Karpas-422 (cell line): Measurements from ENCODE around the gene SYTL3. TPM values are rescaled to one million over a fixed set of nuclear protein-coding genes. Genes with fewer than 3 reads are reported as not detected.
"Not testable (repeated sequence)": the region's sequence is repeated elsewhere in the genome, so short reads cannot be mapped to it uniquely, and the experiment has no call there.

Experiments used
- DNase-seq: peaks from one replicate; pipeline ENCODE4 v3.0.0-alpha.2; 2015
- H2AFZ ChIP-seq: fragments of 200-600 bp; sonication (generic); 2 replicates; pipeline ENCODE4 v1.6.1; 2014; ENCODE audit warnings: antibody characterized with exemption, low read length, mixed read lengths
- H3K27ac ChIP-seq: fragments of 200-600 bp; sonication (generic); 2 replicates; pipeline ENCODE4 v1.5.1; 2014; ENCODE audit warnings: mild to moderate bottlenecking, low read length, moderate library complexity
- H3K27me3 ChIP-seq: fragments of 200-600 bp; sonication (generic); 2 replicates; pipeline ENCODE4 v1.6.1; 2014; ENCODE audit warnings: low read length, mixed read lengths
- H3K36me3 ChIP-seq: fragments of 200-600 bp; sonication (generic); 2 replicates; pipeline ENCODE4 v1.6.1; 2014; ENCODE audit warnings: low read length, mixed read lengths; ENCODE audit not compliant: insufficient read depth
- H3K4me1 ChIP-seq: fragments of 200-600 bp; sonication (generic); 2 replicates; pipeline ENCODE4 v1.6.1; 2014; ENCODE audit warnings: mild to moderate bottlenecking, low read length, mixed read lengths
- H3K4me2 ChIP-seq: fragments of 200-600 bp; sonication (generic); 2 replicates; pipeline ENCODE4 v1.6.1; 2014; ENCODE audit warnings: low read length, low read depth, mild to moderate bottlenecking; ENCODE audit not compliant: poor library complexity, severe bottlenecking
- H3K4me3 ChIP-seq: fragments of 200-600 bp; sonication (generic); 2 replicates; pipeline ENCODE4 v1.5.1; 2014; ENCODE audit warnings: mild to moderate bottlenecking, antibody characterized with exemption, low read length, mixed read lengths
- H3K79me2 ChIP-seq: fragments of 200-600 bp; sonication (generic); 2 replicates; pipeline ENCODE4 v1.6.1; 2014; ENCODE audit warnings: mild to moderate bottlenecking, low read length, mixed read lengths
- H3K9ac ChIP-seq: fragments of 200-600 bp; sonication (generic); 2 replicates; pipeline ENCODE4 v1.6.0; 2014; ENCODE audit warnings: low read length
- H3K9me2 ChIP-seq: fragments of 200-600 bp; sonication (generic), shearing (Covaris generic); replicated peaks from 2 replicates; pipeline ENCODE4 v1.6.0; 2014; ENCODE audit warnings: mild to moderate bottlenecking, low read length, moderate library complexity; ENCODE audit not compliant: insufficient read depth
- H3K9me3 ChIP-seq: fragments of 300-700, 200-600 bp; sonication (generic); 2 replicates; pipeline ENCODE4 v1.6.1; 2014; ENCODE audit warnings: low read length, mixed read lengths
- H4K20me1 ChIP-seq: fragments of 200-600 bp; sonication (generic); 2 replicates; pipeline ENCODE4 v1.6.1; 2014; ENCODE audit warnings: mild to moderate bottlenecking, antibody characterized with exemption, low read length, low read depth; ENCODE audit not compliant: insufficient read depth
- total RNA-seq: library from RNA; depleted of rRNA; stranded (reverse); fragments of >200 nt; shearing (Covaris generic); gene quantifications from 2 replicates; pipeline ENCODE4 v1.2.3, GENCODE V29; 2014; ENCODE audit warnings: low replicate concordance

Gene SYTL3
- total RNA-seq, 1 experiment from 2014 or later = 0.41 TPM

- H3K9me2 ChIP-seq = no peaks in the 10 kb centered on the region
- H4K20me1 ChIP-seq = no peaks in the 10 kb centered on the region
- H3K27ac ChIP-seq = no peak overlapping the region
- no peak overlapping the region for H3K4me2 ChIP-seq
- DNase-seq = no peak
- H3K9ac ChIP-seq = no peak overlapping the region
- H3K4me3 ChIP-seq = no peak overlapping the region
- H2AFZ ChIP-seq = no peak overlapping the region
- no peaks in the 10 kb centered on the region for H3K27me3 ChIP-seq
- H3K9me3 ChIP-seq = no peaks in the 10 kb centered on the region
- H3K79me2 ChIP-seq = no peaks in the 10 kb centered on the region
- no peaks in the 10 kb centered on the region for H3K36me3 ChIP-seq
- H3K4me1 ChIP-seq = no peaks in the 10 kb centered on the region
Observed at GRCh38 chr6:158669145-158670035, 19.5 kb downstream of the SYTL3 start.

- not testable (repeated sequence) for H3K36me3 ChIP-seq, H3K9ac ChIP-seq, H3K27me3 ChIP-seq, H3K4me3 ChIP-seq, H2AFZ ChIP-seq, DNase-seq, H3K79me2 ChIP-seq, H3K9me3 ChIP-seq, H4K20me1 ChIP-seq, H3K9me2 ChIP-seq, H3K27ac ChIP-seq, H3K4me1 ChIP-seq, H3K4me2 ChIP-seq
Observed at GRCh38 chr6:158672119-158672518, 22.3 kb downstream of the SYTL3 start.

DNA sequence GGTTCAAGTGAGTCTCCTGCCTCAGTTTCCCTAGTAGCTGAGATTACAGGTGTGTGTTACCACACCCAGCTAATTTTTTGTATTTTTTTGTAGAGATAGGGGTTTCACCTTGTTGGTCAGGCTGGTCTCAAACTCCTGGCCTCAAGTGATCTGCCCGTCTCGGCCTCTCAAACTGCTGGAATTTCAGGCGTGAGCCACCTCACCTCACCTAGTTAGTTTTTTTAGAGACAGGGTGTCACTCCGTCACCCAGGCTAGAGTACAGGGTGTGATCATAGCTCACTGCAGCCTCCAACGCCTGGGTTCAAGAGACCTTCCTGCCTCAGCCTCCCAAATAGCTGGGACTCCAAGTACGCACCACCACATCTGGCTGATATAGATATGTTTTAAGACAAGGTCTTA lies 22.9 kb downstream of the SYTL3 start:
- no peaks in the 10 kb centered on the region for H3K9me3 ChIP-seq
- DNase-seq = peak; percentile 17
- no peaks in the 10 kb centered on the region for H4K20me1 ChIP-seq
- no peak overlapping the region for H2AFZ ChIP-seq
- no peak overlapping the region for H3K4me3 ChIP-seq
- H3K27ac ChIP-seq = no peak overlapping the region
- H3K79me2 ChIP-seq = no peaks in the 10 kb centered on the region
- no peaks in the 10 kb centered on the region for H3K36me3 ChIP-seq
- no peaks in the 10 kb centered on the region for H3K27me3 ChIP-seq
- H3K9ac ChIP-seq = no peak overlapping the region
- H3K4me1 ChIP-seq = no peaks in the 10 kb centered on the region
- no peaks in the 10 kb centered on the region for H3K9me2 ChIP-seq
- no peak overlapping the region for H3K4me2 ChIP-seq

DNA sequence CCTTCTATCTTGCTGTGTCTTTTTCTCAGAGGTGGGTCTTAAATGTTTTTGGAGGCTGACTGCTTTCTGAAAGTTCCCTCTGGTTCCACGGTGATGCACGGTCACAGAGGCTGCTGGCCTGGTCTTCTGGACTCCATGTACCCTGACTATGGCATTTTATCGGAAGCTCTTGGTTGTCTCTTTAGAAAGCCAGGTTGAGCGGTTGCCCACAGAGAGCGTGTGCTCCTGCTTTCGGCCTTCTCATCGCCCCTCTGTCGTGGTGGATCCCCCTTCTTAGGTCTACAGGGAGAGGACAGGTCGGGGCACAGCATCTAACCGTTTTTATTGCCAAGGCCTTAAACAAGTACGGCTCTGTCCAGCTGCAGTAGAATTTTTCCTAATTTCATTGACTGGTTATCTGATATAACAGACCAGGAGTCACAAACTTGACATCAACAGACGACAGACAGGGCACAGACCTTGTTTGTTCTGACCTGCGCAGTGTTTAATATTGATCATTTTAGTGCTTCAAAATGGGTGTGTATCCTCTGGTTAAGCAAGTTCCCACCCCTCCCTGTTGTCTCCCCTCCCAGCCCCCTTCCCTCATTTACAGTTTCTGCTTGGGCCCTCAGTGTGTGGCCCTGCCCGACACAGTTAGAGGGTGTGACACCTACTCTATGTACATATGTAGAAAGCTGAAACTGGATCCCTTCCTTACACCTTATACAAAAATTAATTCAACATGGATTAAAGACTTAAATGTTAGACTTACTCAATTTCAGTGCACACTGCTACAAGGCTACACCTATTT lies 24.7 kb downstream of the SYTL3 start:
- H3K9me3 ChIP-seq = no peaks in the 10 kb centered on the region
- no peaks in the 10 kb centered on the region for H4K20me1 ChIP-seq
- no peak overlapping the region for H3K9ac ChIP-seq
- H3K79me2 ChIP-seq = no peaks in the 10 kb centered on the region
- no peak overlapping the region for H3K27ac ChIP-seq
- H3K4me3 ChIP-seq = no peak overlapping the region
- H3K36me3 ChIP-seq = no peaks in the 10 kb centered on the region
- no peak overlapping the region for H2AFZ ChIP-seq
- peak; percentile 17 for DNase-seq
- H3K27me3 ChIP-seq = no peaks in the 10 kb centered on the region
- H3K4me2 ChIP-seq = no peak overlapping the region
- H3K9me2 ChIP-seq = no peaks in the 10 kb centered on the region
- no peaks in the 10 kb centered on the region for H3K4me1 ChIP-seq

- H3K36me3 ChIP-seq, H3K9me3 ChIP-seq, H3K4me1 ChIP-seq, H3K79me2 ChIP-seq, H3K9ac ChIP-seq, H3K4me3 ChIP-seq, DNase-seq, H3K4me2 ChIP-seq, H3K27ac ChIP-seq, H4K20me1 ChIP-seq, H2AFZ ChIP-seq, H3K9me2 ChIP-seq, H3K27me3 ChIP-seq: not testable (repeated sequence)
Observed at GRCh38 chr6:158677094-158677493, 27.2 kb downstream of the SYTL3 start.

DNA sequence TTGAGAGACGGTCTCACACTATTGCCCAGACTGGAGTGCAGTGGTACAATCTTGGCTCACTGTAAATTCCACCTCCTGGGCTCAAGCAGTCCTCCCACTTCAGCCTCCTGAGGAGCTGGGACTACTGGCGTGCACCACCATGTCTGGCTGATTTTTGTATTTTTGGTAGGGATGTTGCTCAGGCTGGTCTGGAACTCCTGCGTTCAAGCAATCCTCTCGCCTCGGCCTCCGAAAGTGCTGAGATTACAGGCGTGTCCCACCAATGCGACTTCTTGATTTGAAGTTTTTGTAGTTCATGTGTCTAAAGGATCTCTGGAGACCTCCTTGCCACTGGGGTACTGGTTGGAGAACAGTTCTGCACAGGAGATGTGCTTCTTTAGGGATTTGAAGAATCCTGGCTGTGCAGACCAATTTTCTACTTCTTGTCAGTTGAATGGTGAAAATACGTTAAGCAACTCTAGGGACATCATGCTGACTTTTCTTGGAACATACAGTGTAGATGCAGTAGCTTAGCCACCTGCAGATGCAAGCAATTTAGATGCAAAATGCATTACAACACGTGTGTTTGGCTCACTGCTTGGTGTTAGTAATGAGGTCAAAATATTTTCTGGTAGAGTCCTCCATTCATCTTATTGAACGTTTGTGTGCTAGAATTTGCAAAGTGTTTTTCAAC lies 28.2 kb downstream of the SYTL3 start:
- no peaks in the 10 kb centered on the region for H3K4me1 ChIP-seq
- no peaks in the 10 kb centered on the region for H3K79me2 ChIP-seq
- no peaks in the 10 kb centered on the region for H4K20me1 ChIP-seq
- H3K27me3 ChIP-seq = no peaks in the 10 kb centered on the region
- H2AFZ ChIP-seq = no peak overlapping the region
- no peak overlapping the region for H3K27ac ChIP-seq
- H3K36me3 ChIP-seq = no peaks in the 10 kb centered on the region
- no peak overlapping the region for H3K4me2 ChIP-seq
- H3K9ac ChIP-seq = no peak overlapping the region
- no peak overlapping the region for H3K4me3 ChIP-seq
- peak; percentile 27 for DNase-seq
- no peaks in the 10 kb centered on the region for H3K9me2 ChIP-seq
- H3K9me3 ChIP-seq = no peaks in the 10 kb centered on the region

GRCh38 chr6:158680015-158680414 lies 30.2 kb downstream of the SYTL3 start:
- H3K79me2 ChIP-seq = no peaks in the 10 kb centered on the region
- H3K9me2 ChIP-seq = no peaks in the 10 kb centered on the region
- H3K36me3 ChIP-seq = no peaks in the 10 kb centered on the region
- H3K4me1 ChIP-seq = no peaks in the 10 kb centered on the region
- peak; percentile 23 for DNase-seq
- H3K4me2 ChIP-seq = no peak overlapping the region
- no peak overlapping the region for H3K27ac ChIP-seq
- H3K27me3 ChIP-seq = no peaks in the 10 kb centered on the region
- H3K9me3 ChIP-seq = no peaks in the 10 kb centered on the region
- no peak overlapping the region for H3K4me3 ChIP-seq
- H2AFZ ChIP-seq = no peak overlapping the region
- no peaks in the 10 kb centered on the region for H4K20me1 ChIP-seq
- H3K9ac ChIP-seq = no peak overlapping the region

DNA sequence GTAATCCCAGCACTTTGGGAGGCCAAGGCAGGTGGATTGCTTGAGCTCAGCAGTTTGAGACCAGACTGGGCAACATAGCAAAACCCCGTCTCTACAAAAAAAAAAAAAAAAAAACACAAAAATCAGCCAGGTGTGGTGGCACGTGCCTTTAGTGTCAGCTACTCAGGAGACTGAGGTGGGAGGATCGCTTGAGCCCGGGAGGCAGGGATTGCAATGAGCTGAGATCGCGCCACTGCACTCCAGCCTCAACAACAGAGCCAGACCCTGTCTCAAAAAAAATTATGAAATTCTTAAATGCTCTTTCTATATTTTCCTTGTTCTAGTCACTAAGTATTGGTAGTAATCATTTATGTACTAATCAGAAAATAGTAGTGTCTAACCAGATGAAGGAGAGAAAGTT lies 30.6 kb downstream of the SYTL3 start:
- Histone ChIP-seq H3K4me3 (no peak overlapping the region), H3K9ac (no peak overlapping the region), H4K20me1 (no peaks in the 10 kb centered on the region), H2AFZ (no peak overlapping the region), H3K27me3 (no peaks in the 10 kb centered on the region), H3K79me2 (no peaks in the 10 kb centered on the region), H3K36me3 (no peaks in the 10 kb centered on the region), H3K9me3 (no peaks in the 10 kb centered on the region), H3K4me1 (no peaks in the 10 kb centered on the region), H3K4me2 (no peak overlapping the region), H3K9me2 (no peaks in the 10 kb centered on the region), H3K27ac (no peak overlapping the region)
- DNase-seq = peak; percentile 6
